GDM1 (cell line): ENCODE data around the gene COA5.
A peak's percentile ranks its signal among the peaks of the same experiment; 100 is the strongest.

Source experiments
- DNase-seq: peaks from one replicate; lab custom pipeline; 2025; lab: John Stamatoyannopoulos, UW

The COA5 gene, protein sequence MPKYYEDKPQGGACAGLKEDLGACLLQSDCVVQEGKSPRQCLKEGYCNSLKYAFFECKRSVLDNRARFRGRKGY

DNA sequence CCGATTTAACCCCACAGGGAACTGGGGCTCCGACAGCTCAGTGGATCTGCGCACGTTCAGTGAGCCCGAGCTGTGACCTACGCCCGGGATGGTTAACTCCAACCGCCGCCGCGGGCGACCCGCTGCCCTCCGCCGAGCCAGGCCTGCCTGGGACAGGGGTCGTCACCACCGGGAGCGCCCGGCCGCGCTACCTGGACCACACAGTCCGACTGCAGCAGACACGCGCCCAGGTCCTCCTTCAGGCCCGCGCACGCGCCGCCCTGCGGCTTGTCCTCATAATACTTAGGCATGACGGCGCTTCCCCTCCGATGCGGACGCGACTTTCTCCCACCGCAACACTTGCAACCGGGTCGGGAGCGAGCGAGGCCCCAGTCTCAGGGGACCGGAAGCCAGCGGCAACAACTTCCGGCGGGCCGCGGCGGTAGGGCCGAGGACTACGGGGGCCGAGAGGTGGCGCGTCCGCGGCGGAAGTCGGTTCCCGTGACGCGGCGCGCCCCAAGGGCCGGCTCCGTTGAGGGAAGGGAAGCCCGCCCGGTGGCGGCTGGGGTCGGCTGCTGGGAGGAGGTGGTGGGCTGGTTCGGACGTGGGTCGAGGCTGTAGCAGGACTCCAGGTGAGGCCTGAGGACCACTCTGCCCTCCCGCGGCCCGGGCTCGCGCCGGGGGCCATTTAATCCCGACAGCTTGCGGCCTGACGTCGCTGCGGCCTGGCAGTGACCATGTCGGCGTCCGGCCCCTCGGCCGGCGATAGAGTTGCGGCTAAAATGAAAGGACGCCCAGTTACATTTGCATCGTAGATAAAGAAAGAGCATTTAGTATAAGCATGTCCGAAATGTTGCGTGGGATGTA is at the start of gene COA5, which contains the start of gene UNC50:
Gene COA5 (minus strand): TSS at position 397 of the 846 bp plus-strand sequence. CDS start 107 bp downstream, at position 290.
Gene UNC50 (plus strand): TSS at position 474 of the 846 bp plus-strand sequence. CDS start 1,171 bp downstream, outside the sequence.
- peak; percentile 89 for DNase-seq

DNA sequence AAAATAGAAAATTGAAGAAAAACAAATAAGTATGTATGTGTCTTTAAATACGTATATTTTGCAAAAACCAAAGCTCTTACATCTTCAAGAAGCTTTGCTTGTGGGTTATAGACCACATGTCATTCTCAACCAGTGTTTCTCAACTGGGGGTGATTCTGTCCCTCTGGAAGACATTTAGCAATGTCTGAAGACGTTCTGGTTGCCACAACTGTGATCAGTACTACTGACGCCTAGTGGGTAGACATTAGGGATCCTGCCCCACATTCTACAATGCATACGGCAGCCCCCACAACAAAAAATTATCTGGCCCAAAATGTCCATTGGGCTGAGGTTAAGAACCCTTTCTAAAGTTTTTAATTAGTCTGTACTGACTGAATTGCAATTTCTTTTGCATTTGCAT is 48.5 kb upstream of the COA5 start:
- DNase-seq, result no peak

DNA sequence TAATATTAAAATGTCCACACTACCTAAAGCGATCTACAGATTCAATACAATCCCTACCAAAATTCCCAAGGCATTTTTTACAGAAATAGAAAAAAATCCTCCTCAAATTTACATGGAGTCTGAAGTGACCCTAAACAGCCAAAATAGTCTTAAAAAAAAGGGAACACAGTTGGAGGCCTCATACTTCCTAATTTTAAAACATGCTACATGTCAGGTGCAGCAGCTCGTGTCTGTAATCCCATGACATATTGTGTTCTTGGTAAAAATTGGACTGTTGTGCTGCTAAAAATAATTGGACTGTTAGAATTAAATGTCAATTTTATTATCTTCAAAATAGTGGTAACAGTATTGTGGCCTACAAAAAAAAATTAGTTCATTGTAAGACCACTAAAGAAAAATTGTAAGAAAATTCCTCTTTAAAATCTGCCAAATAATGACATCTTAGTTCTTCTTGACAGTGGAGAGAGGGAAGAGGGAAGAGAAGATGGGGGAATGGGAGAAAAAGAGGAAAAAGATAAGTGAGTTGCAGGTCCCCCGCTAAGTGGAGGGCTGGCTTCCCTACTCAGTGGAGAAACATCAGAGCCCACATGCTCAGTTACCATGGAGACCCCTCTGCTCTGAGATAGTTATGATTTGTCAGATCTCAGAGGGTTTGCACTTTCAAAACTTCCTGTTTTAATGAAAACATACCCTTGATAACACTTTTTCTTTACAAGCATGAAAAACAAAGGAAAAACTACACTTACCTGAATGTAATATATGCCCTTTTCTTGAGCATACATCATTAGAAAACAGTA is 46.6 kb upstream of the COA5 start:
- DNase-seq, result no peak

DNA sequence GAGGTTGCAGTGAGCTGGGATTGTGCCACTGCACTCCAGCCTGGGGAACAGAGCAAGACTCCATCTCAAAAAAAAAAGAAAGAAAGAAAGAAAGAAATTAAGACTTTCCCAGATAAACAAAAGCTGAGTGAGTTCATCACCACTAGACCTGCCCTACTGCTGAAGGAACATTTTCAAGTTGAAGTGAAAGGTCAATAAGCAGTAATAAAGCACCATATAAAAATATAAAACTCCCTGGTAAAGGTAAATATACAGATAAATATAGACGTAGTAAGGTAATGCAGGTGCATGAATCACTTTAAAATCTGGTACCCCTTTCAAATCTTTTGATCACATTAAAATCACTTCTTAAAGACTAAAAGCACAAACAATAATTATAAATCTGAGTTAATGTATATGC is 42.7 kb upstream of the COA5 start:
- no peak for DNase-seq

DNA sequence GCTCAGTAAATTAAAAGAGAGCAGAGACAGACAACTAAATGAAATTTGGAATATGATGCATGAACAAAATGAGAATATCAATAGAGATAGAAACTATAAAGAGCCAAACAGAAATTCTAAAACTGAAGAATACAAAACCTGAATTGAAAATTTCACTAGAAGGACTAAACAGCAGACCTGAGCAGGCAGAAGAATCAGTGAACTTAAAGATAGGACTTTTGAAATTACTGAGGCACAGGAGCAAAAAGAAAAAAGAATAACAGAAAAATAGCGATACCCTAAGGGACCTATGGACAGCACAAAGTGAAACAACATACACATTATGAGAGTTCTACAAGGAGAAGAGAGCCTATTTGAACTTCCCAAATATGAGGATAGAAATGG is 41.7 kb upstream of the COA5 start:
- DNase-seq, result no peak

DNA sequence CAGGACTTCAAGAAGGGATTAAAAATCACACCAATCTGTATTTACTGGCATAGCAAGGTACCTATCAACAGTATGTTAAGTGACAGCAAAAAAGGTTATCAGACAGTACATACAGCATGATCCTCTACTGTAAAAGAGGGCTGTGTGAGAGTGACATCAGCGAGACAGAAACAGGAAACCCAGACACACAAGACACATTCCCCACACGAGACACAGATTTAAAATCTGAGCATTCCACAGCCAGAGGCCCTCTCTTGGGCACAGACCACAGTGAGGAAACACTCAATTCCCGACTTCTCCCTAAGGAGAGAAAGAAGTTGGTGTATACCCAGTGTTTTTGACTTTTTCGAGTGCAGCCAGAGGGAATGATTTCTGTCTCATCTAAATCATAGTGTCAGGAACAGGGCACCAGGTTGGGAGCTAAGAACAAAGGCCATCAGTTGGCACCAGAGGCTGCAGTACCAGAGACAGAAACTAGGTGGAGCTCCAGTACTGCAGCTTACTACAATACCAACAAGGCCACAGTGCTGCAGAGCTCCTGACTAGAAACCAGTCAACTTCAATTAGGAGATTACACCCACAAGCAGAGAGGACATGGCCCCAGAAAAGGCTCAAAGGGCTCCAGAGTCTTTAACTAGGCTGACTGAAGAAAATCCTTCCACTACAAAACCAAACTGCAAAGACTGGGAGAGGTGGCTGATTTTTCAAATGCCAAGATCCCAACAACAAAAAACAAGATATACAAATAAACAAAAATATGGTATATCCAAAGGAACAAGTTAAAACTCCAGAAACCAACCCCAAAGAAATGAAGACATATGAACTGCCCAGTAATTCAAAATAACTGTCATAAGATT is 41.1 kb upstream of the COA5 start:
- DNase-seq, result peak; percentile 66

DNA sequence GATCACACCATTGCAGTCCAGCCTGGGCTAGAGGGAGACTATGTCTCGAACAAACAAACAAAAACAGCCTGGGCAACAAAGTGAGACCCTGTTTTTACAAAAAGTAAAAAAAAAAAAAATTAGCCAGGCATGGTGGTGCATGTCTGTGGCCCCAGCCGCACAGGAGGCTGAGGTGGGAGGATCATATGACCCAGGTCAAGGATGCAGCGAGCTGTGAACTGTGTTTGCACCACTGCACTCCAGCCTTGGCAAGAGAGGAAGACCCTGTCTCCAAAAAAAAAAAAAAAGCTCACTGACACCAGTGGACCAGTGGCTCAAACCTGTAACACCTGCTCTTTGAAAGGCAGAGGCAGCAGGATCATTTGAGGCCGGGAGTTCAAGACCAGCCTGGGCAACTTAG is 40.1 kb upstream of the COA5 start:
- no peak for DNase-seq

DNA sequence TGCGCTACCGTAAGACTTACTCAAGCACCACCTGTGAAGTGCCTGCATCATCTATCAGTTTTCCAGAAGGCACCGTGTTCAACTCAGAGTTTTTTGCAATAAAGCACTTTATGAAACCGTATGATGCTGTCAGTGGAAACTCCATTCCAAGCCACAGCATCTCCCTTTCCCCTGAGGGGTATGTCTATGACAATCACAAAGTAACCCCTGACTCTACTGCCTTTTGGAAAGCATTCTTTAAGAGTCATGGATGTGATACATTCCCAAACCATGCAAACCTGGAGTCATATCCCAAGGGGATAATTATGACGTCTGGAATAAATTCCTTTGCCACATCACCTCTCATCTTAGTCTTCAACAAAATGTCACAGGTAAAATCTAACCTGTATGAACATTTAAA is 39.3 kb upstream of the COA5 start:
- no peak for DNase-seq

DNA sequence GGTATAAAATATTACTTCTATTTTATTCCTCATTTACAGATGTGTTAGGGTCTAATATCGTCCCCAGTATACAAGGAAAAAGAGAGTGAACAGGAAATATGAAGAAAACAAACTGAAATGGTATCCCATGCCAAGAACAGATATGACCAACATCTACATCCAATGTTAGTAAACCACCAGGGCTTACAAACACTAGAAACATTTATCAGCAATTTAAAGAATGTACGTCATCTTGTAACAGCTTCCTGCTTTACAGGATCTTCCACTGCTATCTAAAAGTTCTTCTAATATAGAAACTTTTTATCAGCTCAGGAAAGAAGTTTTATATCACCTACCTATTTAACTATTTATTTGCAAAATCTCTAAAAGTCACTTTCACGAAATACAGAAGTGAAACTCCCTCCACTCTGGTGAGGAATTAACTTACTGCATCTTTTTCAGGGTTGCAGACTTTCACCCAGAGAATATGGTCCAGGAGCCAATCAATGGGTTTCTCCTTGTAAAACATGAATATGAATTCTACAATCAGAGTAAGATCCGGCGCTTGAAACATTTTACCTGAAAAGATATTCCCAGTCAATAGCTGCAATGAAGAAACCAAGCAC is 35.3 kb upstream of the COA5 start:
- no peak for DNase-seq

DNA sequence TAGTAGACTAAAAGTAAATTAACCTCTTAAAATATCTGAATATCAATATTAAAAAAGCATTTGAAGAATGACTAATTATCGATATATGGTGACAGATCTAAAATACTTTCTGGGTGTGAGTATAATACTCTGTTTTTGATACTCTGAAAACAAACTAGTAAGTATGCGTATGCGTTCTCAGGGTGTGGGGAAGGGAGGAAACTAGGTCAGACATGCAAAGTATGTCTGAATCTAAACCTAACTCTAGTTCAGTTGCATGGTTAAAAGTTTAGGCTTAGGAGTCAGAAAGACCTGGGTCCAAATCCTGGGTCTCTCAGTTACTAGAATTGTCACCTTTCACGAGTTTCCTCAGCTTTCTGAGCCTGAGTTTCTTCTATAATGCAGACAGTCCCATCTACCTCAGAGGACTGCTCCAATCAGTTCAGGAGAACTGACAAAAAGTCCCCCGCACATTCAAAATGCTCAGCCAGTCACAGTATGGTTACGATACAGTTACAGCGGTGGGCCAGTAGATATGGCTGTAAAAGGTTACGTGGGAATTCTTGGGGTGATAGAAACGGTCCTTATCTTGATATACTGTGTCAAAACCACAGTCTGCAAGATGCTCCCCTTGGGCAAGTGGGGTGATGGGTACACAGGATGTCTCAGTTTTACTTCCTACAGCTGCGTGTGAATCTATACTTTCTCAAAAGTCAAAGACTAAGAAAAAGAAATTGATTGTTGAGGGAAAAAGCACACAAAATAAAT is 29.3 kb upstream of the COA5 start:
- no peak for DNase-seq

DNA sequence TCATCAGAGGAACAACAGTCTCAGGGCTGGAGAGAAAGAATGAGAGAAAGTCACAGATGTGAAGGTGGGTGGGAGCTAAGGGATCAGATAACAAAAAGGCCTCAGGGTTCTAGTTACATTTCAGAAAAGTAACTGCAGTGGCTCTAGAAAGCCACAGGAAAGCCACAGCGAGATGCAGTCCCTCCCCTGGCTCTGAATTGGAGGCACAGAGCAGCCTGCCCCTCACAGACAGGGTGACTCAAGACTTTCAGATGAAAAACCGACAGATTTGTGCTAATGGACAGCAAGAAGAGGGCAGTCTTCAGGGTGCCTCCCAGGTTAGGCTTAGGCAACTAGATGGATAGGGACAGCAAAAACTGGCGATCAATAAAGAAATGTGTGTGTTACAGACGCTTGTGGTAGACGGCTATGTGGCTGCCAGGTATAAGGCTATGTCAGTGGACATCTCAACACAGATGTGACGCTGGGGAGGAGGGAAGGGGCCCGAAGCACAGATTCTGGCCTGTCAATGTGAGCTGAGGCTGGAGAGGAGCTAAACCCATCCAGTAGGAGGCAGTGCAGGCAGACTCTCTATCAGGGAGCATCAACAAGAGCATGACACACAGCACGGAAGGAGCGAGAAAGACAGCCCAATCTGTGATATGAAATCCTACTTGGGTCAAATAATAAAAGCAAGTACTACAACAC is 26.2 kb upstream of the COA5 start:
- no peak for DNase-seq

DNA sequence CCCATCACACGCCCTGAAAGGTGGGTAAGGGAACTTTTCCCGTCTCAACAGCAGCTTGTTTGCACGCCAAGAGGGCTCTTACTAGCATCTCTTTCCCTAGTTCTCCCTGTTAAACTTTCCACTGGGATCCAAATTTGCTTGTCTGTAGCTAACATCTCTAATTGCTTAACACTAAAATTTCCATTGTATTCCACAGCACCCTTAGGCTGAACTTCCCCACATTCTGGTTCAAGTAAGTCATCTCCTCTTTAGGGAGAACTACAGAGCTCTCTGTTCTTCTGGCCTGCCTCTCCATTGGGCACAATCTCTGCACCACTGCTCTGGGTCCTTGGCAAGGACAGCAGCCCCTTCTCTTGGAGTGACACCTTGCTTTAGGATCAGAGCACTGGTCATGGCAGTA is 24.0 kb upstream of the COA5 start:
- DNase-seq, result no peak

DNA sequence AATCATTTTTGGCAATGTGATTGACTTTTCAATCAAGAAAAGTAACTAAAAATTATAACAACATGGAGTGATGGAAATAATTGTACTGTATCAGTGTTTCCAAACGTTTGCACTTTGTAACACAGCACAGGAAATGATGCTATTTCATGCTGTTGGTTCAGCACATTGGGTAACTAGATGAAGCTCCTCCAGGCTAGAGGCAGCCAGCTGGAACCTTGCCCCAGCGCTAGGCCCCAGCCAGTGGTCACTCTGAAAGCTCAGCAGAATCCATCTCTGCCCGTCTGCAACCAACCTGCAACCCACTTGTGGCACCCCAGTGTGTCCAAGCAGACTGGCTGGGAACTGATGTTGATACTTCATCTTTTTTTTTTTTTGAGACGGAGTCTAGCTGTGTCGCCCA is 15.3 kb upstream of the COA5 start:
- no peak for DNase-seq

DNA sequence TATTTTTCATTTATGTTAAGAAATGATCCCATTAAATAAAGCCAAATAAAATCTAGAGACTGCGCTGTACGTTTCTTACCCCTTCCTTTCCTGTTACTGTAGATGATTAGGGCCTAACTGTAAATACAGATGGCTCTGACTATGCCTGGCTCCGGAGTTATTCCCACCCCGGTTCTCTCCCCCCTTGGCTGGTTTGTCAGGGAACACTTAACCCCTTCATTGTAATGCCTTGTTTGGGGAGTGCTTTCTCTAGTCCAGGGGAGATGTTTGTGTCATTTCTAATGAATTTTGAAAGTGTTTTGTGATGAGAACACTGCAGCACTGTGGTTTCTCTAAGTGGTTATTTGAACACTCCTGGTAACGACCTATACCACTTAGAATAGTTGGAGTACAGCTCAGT is 8.8 kb upstream of the COA5 start:
- no peak for DNase-seq

DNA sequence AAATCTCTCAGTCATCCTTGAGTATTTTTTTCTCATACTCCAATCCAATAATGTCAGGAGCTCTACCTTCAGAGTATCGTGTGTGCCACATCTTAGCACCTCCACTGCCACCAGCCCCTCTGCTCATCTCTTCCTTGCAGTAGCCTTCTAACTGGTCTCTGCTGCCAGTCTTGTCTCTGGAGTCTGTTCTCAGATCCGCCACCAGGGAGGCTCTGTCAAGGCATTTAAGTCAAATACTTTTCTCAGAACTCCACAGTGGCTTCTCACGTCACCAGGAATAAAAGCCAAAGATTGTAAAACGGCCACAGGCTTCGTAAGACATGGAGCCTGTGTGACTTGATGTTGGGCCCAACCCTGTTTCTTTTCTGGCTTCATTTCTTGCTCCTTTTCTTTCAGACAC is 7.2 kb upstream of the COA5 start:
- no peak for DNase-seq

DNA sequence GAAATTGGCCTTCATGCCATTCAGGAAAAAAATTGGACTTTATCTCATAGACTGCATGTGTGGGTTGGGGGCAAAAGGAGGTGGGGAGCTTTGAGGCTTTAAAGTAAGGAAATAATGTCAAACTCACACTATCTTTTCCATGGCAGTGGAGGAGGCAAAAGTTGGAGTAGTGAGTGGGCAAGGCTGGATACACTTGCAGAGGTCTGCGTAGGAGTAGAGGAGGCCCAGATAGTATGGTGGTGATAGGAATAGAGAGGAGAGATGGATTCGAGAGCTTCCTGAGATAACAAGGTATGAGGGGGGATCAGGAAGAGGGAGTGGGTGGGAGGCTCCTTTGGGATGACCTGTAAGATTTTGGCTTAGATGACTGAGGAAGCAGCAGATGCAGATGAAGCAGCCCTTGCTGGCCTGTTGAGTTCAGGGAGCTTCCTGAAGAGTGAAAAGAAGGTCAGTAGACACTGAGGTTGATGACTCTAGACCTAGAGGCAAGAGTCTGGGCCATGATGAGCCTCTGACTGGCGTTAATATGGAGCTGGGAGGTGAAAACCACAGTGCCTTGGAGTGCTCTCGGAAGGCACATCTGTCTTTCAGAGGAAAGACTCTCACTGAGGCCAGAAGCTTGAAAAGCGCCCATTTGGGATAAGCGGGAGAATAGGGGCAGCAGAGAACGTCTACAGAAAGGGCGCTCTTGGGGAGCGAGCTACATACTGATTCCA is 5.9 kb upstream of the COA5 start:
- no peak for DNase-seq

DNA sequence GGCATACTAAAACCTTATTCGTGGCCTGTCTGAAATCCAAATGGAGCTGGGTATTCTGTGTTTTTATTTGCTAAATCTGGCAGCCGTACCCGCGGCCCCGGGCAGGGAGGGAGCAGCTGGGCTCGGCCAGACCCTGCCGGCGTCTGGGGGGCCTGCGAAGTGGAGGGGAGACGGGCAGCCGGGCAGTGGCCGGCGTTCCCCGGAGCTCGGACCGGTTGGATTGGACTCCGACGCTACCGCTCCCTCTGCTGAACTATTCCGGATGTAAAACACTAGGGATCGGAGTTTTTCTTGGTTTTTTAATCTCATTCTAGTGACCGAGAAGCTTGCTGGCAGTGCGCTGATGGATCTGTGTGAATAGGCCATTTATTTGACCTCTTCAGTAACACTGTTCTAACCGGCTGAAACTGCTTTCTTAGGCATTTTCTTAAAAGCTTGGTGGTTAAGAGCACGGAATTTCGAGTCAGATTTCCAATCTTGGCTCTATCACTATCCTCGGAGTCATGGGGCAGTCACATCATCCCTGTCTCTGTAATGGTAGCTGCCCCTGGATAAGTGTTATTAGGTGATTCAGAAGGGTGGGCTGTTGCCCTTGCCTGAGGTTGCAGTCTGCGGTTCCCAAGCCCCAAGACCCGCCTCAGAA is 771 bp upstream of the COA5 start:
- no peak for DNase-seq

DNA sequence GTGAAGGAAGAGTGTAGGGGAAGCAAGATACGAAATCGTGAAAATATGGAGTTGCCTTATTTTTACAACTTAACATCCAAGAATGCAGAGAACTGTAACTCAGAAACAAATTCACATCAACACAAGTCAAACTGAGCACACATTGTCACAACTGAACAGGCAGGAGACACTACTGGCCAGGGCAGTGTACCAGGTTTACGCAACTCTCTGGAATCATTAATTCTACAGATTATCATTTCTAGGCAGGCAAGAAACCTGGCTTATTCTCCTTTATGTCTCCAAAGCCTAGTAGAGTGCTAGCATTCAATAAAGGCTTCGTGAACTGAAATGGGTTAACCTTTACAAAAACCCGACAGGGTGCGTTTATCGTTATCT is 584 bp downstream of the COA5 start:
- no peak for DNase-seq

DNA sequence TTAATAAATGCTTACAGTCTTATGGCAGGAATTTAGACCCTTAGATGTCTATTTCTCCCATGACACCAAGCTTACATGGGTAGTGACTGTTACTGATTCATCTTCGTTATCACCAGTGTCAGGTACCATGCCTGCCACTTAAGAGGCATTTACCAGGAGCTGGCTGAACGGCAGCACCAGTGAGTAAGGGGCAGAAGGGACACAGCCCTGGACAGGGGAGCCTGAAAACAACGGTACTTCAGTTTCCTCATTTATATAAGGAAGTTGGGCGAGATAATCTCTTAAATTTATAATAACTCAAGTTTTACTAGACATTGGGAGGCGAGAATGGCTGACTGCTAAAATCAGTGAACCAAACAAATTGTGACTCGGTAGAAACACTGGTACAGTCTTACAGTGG is 1.2 kb downstream of the COA5 start:
- DNase-seq, result no peak
